ENCODE measurements around the gene LPP. TPM values are rescaled to one million over a fixed set of nuclear protein-coding genes. Genes with fewer than 3 reads are reported as not detected.
A peak's percentile ranks its signal among the peaks of the same experiment; 100 is the strongest.

Gene LPP
- total RNA-seq, 6 donors from 2014 or later, result 86.0 to 196 (median 160) TPM

GRCh38 chr3:188296761-188297612, 143.0 kb downstream of the LPP start:
- Histone ChIP-seq H3K4me1 (peaks cover 38 to 48% (median 47%) of the 10 kb centered on the region in 4 donors), H3K27ac (peak overlapping the region; percentile 40 to 71 (median 50)), H3K9me3 (no peaks in the 10 kb centered on the region), H3K27me3 (no peaks in the 10 kb centered on the region), H3K4me3 (no peak overlapping the region), H3K36me3 (no peaks in the 10 kb centered on the region)
- TF ChIP-seq, protein P1, sequence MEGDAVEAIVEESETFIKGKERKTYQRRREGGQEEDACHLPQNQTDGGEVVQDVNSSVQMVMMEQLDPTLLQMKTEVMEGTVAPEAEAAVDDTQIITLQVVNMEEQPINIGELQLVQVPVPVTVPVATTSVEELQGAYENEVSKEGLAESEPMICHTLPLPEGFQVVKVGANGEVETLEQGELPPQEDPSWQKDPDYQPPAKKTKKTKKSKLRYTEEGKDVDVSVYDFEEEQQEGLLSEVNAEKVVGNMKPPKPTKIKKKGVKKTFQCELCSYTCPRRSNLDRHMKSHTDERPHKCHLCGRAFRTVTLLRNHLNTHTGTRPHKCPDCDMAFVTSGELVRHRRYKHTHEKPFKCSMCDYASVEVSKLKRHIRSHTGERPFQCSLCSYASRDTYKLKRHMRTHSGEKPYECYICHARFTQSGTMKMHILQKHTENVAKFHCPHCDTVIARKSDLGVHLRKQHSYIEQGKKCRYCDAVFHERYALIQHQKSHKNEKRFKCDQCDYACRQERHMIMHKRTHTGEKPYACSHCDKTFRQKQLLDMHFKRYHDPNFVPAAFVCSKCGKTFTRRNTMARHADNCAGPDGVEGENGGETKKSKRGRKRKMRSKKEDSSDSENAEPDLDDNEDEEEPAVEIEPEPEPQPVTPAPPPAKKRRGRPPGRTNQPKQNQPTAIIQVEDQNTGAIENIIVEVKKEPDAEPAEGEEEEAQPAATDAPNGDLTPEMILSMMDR (IDR thresholded peaks at IDR 0.05), result no peak
- TF ChIP-seq EP300 (IDR thresholded peaks at IDR 0.05) (peak; percentile 17 to 85 (median 51)), POLR2AphosphoS5 (IDR thresholded peaks at IDR 0.05) (peak; percentile 57 to 75), POLR2A (IDR thresholded peaks at IDR 0.05) (peak in 1 of 4 donors; percentile 12)
- peak; percentile 50 to 77 for ATAC-seq (ENCODE audit: low FRiP score in 2 of 2)
- DNase-seq, result peak in 1 of 2 donors; percentile 59
- 41 to 61% methylated on average over 5 of the region's 5 CpGs for WGBS, 2 donors

- H3K36me3 ChIP-seq, result no peaks in the 10 kb centered on the region
- H3K27me3 ChIP-seq, result no peaks in the 10 kb centered on the region
- WGBS, 2 donors, result 55 to 77% methylated on average over 3 of the region's 3 CpGs
- peaks cover 34 to 55% (median 48%) of the 10 kb centered on the region in 4 donors for H3K4me1 ChIP-seq
- ATAC-seq (ENCODE audit: low FRiP score in 2 of 2) (peak in 1 of 2 donors; percentile 37), DNase-seq (no peak)
- H3K27ac ChIP-seq, result peak overlapping the region in 1 of 4 donors; percentile 32
- H3K9me3 ChIP-seq, result no peaks in the 10 kb centered on the region
- no peak overlapping the region for H3K4me3 ChIP-seq
- TF ChIP-seq, protein P1 (IDR thresholded peaks at IDR 0.05), result no peak
- TF ChIP-seq EP300 (IDR thresholded peaks at IDR 0.05) (no peak), POLR2AphosphoS5 (IDR thresholded peaks at IDR 0.05) (no peak), POLR2A (IDR thresholded peaks at IDR 0.05) (no peak)
Measured at GRCh38 chr3:188298585-188298984, 144.6 kb downstream of the LPP start.

DNA sequence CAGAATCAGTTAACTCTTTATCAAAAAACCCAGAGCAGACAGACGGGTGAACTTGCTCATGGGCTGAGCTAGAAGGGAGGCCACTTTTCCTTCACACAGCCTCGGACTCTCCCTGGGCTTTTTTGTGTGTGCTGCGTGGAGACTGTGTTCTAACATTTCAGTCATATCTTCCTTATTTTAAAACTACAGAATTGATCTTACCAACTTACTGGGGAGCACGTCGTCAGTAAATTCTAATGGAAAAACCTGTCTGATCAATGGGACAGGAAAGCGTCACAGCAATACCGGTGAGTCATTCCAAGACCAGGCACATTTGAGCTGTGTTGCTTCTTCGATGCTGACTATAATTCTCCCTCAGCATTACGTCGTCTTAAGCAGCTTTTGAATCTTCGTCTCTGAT, 145.1 kb downstream of the LPP start:
- Histone ChIP-seq H3K36me3 (no peaks in the 10 kb centered on the region), H3K4me3 (no peak overlapping the region), H3K27me3 (no peaks in the 10 kb centered on the region), H3K27ac (peak overlapping the region in 1 of 4 donors; percentile 32), H3K4me1 (peaks cover 34 to 54% (median 48%) of the 10 kb centered on the region in 4 donors), H3K9me3 (no peaks in the 10 kb centered on the region)
- TF ChIP-seq POLR2AphosphoS5 (IDR thresholded peaks at IDR 0.05) (no peak), POLR2A (IDR thresholded peaks at IDR 0.05) (no peak), EP300 (IDR thresholded peaks at IDR 0.05) (no peak)
- TF ChIP-seq, protein P1 (IDR thresholded peaks at IDR 0.05), result no peak
- 90 to 91% methylated on average over 11 of the region's 11 CpGs for WGBS, 2 donors
- no peak for DNase-seq
- no peak for ATAC-seq (ENCODE audit: low FRiP score in 2 of 2)

DNA sequence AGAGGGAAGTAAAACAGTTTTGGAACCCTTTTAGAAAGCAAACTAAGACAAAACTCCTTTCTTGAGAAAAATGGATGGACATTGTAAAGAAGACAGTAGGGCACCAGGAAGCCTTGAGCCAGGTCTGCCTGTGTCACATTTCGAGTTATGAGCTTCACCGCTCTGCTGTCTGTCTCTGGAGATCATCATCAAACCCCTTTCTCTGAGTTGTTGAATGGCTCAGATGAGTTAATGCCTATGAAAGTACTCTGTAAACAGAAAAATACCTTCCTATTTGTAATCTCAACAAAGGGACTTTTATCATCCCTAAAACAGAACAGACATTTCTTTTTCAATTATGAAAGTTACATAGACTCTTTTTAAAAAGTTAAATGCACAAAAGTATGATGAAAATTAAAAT, 145.8 kb downstream of the LPP start:
- ATAC-seq (ENCODE audit: low FRiP score in 2 of 2) (no peak), DNase-seq (no peak)
- Histone ChIP-seq H3K4me1 (peaks cover 37 to 51% (median 47%) of the 10 kb centered on the region in 4 donors), H3K9me3 (no peaks in the 10 kb centered on the region), H3K27me3 (no peaks in the 10 kb centered on the region), H3K4me3 (no peak overlapping the region), H3K27ac (no peak overlapping the region), H3K36me3 (no peaks in the 10 kb centered on the region)
- whole genome bisulfite sequencing, 2 donors, result 80 to 98% methylated on average over 2 of the region's 2 CpGs
- TF ChIP-seq, protein P1 (IDR thresholded peaks at IDR 0.05), result no peak
- TF ChIP-seq POLR2AphosphoS5 (IDR thresholded peaks at IDR 0.05), result no peak
- TF ChIP-seq POLR2A (IDR thresholded peaks at IDR 0.05), result no peak
- TF ChIP-seq EP300 (IDR thresholded peaks at IDR 0.05), result no peak
